ENCODE data around the gene STRIP2.

The STRIP2 gene

DNA sequence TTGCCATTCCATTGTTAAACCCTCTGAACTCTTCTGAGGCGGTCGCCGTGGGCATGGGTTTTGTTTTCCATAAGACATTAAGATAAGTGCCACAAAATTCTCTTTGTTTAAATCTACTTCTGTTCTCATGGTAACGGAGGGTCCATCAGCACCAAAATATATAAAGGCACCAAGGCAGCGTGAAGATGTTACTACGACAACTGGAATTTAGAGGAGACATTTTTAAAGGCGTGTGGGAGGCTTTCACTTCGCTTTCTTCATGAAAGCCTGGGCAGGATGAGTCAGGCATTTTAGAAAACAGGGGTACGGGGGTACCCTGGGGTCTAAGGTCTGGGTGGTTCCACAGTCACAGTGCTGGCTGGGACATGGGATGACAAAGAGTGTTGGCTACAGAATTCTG, 102.1 kb downstream of the STRIP2 start:
- no peak for DNase-seq
